ES-I3 (cell line): ENCODE data around the gene NPC1.
"Not testable (repeated sequence)": the region's sequence is repeated elsewhere in the genome, so short reads cannot be mapped to it uniquely, and the experiment has no call there.

ENCODE experiments used
- H3K36me3 ChIP-seq: 2 replicates; pipeline ENCODE4 v1.6.1; 2013; ENCODE audit warnings: mild to moderate bottlenecking, low read length, control low read depth, moderate library complexity; ENCODE audit not compliant: insufficient read depth
- H3K4me1 ChIP-seq: 2 replicates; pipeline ENCODE4 v1.6.1; 2013; ENCODE audit warnings: mild to moderate bottlenecking, control low read depth, low read length; ENCODE audit not compliant: insufficient read depth
- H3K9ac ChIP-seq: 2 replicates; pipeline ENCODE4 v1.6.1; 2013; ENCODE audit warnings: low read depth, mild to moderate bottlenecking, low read length, moderate library complexity
- H3K9me3 ChIP-seq: 2 replicates; pipeline ENCODE4 v1.6.1; 2013; ENCODE audit warnings: mild to moderate bottlenecking, low read length, moderate library complexity; ENCODE audit not compliant: control insufficient read depth, insufficient read depth

NPC1 gene

GRCh38 chr18:23574611-23575308 is 11.5 kb downstream of the NPC1 start:
- Histone ChIP-seq H3K9ac (peak overlapping the region; percentile 16; the same call in 1 of the 2 replicates), H3K36me3 (peaks cover 20% of the 10 kb centered on the region), H3K9me3 (no peaks in the 10 kb centered on the region), H3K4me1 (peaks cover 24% of the 10 kb centered on the region)

DNA sequence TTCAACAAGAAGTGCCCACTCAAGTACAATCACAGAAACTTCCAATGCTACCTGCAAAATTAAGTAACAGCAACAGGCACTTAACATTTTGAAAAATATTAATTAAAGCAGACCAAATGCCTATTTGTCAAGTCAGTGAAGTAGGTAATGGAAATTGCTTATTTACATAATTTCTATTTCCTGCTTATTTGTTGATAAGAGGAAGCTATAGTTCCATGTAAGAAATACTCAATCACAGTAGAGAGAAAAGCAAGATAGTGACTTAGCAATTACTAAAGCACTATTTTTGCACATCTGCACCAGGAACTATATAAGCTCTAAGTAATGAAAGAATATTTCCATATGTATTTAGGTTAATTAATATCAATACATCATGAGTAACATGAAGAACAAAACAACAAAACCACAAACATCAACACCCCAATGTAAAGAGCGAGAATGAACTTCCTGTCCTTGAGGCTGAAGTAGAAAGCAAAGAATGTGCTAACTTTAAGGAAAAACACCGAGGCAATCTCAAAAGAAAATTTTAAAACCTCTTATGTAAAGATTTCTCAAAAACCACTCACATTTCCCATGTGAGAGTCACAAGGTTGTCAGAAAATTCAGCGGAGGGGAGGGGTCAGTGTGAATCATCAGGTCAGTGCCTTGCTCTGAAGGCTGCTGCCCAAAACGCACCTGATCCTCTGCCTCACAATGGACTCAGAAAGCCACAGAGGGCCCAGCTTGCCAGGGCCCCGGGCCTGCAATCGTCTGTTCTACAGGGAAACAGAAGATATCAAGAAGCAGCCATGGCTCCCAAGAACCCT is 12.5 kb downstream of the NPC1 start:
- Histone ChIP-seq H3K9ac (peak overlapping the region; percentile 16), H3K36me3 (peaks cover 24% of the 10 kb centered on the region)

DNA sequence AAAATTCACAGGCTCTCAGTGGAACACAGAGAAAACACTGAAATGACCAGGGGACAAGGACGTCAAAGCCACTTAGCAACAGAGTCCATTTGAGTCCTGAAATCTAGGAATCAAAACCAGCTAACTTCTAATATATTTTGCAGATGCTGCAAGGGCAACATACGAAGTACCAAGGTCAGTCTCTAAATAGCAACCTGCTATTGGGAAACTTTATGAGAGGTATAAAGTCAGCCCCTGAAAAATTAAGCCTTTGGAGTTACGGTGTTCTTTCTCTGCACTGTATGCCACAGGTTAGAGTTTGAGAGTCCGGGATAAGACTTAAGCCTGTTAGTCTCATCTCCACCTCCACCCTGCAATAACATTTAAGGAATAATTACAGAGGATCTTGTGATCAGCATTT is 13.3 kb downstream of the NPC1 start:
- Histone ChIP-seq H3K36me3 (peaks cover 29% of the 10 kb centered on the region), H3K4me1 (peaks cover 24% of the 10 kb centered on the region), H3K9ac (no peak overlapping the region), H3K9me3 (no peaks in the 10 kb centered on the region)

More for the DNA sequence above, 12.5 kb downstream of the NPC1 start:
- peaks cover 24% of the 10 kb centered on the region for H3K4me1 ChIP-seq
- no peaks in the 10 kb centered on the region for H3K9me3 ChIP-seq

- peaks cover 32% of the 10 kb centered on the region for H3K36me3 ChIP-seq
Measured at GRCh38 chr18:23572570-23572969, 13.7 kb downstream of the NPC1 start.

DNA sequence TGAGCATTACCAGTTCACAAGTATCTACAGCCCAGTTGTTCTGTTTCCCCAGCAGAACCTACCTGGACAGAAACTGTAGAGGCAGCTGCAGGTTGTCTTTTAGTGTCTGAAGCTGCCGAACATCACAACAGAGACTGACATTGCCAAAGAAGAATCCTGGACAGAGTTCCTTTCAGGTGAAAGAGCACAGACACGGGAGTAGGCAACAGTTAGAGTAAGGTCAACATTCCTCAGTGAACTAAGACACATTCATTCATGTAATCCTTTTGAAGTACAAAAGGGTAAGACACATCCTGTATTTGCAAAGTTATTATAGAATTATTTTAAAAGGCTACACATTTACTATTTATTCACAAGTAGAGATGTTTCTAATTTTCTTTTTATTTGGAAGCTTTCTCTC is 14.3 kb downstream of the NPC1 start:
- Histone ChIP-seq H3K9ac (no peak overlapping the region), H3K36me3 (peaks cover 38% of the 10 kb centered on the region), H3K4me1 (peaks cover 24% of the 10 kb centered on the region), H3K9me3 (no peaks in the 10 kb centered on the region)

More at GRCh38 chr18:23572570-23572969, 13.7 kb downstream of the NPC1 start:
- no peak overlapping the region for H3K9ac ChIP-seq
- peaks cover 24% of the 10 kb centered on the region for H3K4me1 ChIP-seq
- no peaks in the 10 kb centered on the region for H3K9me3 ChIP-seq

- Histone ChIP-seq H3K4me1 (peaks cover 24% of the 10 kb centered on the region), H3K9ac (no peak overlapping the region), H3K36me3 (peaks cover 46% of the 10 kb centered on the region), H3K9me3 (no peaks in the 10 kb centered on the region)
Measured at GRCh38 chr18:23570912-23571504, 15.3 kb downstream of the NPC1 start.

- Histone ChIP-seq H3K4me1 (peaks cover 14% of the 10 kb centered on the region; the same call in 1 of the 2 replicates), H3K36me3 (peaks cover 46% of the 10 kb centered on the region), H3K9ac (no peak overlapping the region), H3K9me3 (no peaks in the 10 kb centered on the region)
Measured at GRCh38 chr18:23569299-23570063, 16.8 kb downstream of the NPC1 start.

DNA sequence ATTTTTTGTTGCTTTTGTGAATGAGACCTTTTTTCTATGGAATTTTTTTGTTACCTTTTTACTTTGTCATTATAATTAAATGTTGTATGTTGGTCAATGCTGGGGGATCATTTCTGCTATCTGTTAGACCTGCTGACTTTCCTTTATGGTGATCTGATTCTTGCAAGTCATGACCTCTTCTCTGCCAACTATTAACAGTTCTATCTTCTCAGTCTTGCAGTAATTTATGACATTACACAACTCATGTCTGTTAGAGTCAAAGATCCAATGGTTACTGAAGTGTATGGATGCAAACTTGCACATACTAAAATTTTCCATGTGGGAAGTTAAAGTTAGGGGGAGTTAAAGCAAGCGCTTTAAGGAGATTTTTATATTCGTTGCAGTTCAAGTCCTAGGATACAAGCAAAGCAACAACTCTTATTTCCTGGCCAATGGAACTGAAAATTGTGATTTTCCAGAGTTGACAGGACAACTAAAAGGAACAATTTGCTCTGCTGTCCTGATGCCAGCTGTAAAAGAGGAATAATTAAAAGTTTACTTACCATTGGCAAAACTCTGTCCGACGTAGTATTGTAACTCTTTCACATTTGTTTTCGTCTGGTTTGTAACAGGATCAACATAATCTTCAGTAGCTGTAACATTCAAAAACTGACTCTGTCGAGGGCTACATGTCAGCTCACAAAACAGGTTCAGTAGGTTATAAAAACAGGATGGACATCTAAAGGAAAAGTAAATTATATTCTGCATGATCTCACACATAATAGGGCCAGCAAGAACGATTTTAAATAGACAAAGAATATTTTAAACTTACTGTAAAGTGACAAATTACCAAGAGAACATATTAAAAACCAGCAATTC is 17.8 kb downstream of the NPC1 start:
- H3K36me3 ChIP-seq: peaks cover 46% of the 10 kb centered on the region
- H3K4me1 ChIP-seq: peaks cover 6% of the 10 kb centered on the region; the same call in 1 of the 2 replicates
- no peak overlapping the region for H3K9ac ChIP-seq
- H3K9me3 ChIP-seq: no peaks in the 10 kb centered on the region

DNA sequence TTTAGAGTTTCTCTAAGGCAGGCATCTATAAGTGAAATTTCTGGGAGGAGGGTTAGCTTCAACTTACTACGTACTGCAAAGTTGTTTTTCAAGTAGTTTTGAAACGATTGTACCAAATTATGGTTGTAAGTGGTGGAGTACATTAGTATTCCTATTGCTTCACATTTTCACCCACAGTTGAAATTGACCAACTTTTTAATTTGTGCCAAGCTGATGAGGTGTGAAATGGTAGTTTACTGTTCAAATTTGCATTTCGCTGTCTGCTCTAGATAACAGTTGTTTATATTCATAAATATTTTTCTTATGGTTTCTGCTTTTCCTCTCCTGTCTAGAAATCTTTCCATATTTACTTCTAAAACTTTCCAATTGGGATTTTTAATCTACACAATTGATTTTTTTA is 18.6 kb downstream of the NPC1 start:
- H3K4me1 ChIP-seq: no peaks in the 10 kb centered on the region
- no peak overlapping the region for H3K9ac ChIP-seq
- peaks cover 42% of the 10 kb centered on the region for H3K36me3 ChIP-seq
- no peaks in the 10 kb centered on the region for H3K9me3 ChIP-seq

- H3K9ac ChIP-seq: no peak overlapping the region
- H3K9me3 ChIP-seq: no peaks in the 10 kb centered on the region
- no peaks in the 10 kb centered on the region for H3K4me1 ChIP-seq
- peaks cover 41% of the 10 kb centered on the region for H3K36me3 ChIP-seq
Measured at GRCh38 chr18:23565916-23566547, 20.3 kb downstream of the NPC1 start.

GRCh38 chr18:23563377-23564043 is 22.8 kb downstream of the NPC1 start:
- Histone ChIP-seq H3K4me1 (no peaks in the 10 kb centered on the region), H3K36me3 (peaks cover 31% of the 10 kb centered on the region), H3K9ac (no peak overlapping the region), H3K9me3 (no peaks in the 10 kb centered on the region)

DNA sequence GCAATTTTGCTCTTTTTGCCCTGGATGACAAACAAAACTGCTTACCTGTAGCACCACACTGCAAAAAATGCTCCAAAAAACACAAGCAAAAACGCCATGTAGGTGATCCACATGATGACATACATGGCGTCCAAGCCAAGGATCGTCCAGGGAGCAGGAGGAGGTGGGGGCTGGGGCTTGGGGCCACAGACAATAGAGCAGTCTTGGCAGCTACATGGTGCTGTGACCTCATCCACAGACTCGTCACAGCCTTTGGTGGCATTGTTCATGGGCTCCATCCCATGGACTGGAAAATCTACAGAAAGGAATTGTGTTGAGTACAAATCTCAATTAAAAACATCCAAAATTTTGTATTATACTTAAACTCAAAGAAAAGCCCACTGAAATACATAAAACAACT is 26.1 kb downstream of the NPC1 start:
- Histone ChIP-seq H3K9ac (no peak overlapping the region), H3K4me1 (no peaks in the 10 kb centered on the region), H3K36me3 (peaks cover 29% of the 10 kb centered on the region), H3K9me3 (no peaks in the 10 kb centered on the region)

DNA sequence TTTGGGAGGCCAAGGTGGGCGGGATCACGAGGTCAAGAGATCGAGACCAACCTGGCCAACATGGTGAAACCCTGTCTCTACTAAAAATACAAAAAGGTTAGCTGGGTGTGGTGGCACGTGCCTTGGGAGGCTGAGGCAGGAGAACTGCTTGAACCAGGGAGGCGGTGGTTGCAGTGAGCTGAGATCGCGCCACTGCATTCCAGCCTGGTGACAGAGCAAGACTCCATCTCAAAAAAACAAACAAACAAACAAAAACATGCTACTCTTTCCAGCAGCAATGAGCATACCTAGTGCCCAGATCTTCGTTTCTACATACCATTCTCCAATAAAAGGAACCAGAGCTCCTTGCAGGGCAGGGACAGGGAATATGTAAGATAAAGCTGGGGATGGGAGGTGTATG is 28.8 kb downstream of the NPC1 start:
- H3K4me1 ChIP-seq, H3K9ac ChIP-seq, H3K9me3 ChIP-seq: not testable (repeated sequence)
- peaks cover 54% of the 10 kb centered on the region for H3K36me3 ChIP-seq
